Activated naive CD8-positive, alpha-beta T cell treated with anti-CD3 and anti-CD28 coated beads, Interleukin-2, amount 50 U/mL, for 16 hours (primary cell): ENCODE results near the gene PAX3.

ENCODE experiments used
- DNase-seq: peaks from one replicate; pipeline ENCODE4 v3.0.0-alpha.2; 2020; ENCODE audit warnings: low read depth, low spot score

PAX3 gene

GRCh38 chr2:222298311-222299150, at the start of gene PAX3:
Gene PAX3 (minus strand): TSS chr2:222298998. CDS start chr2:222298615, 383 bp downstream.
- DNase-seq, result no peak

GRCh38 chr2:222341331-222341730, 42.5 kb upstream of the PAX3 start:
- DNase-seq, result no peak

- no peak for DNase-seq
These were observed 39.6 kb upstream of the PAX3 start for GRCh38 chr2:222338374-222338773.

GRCh38 chr2:222336931-222337330, 38.1 kb upstream of the PAX3 start:
- no peak for DNase-seq

- no peak for DNase-seq
These were observed 37.6 kb upstream of the PAX3 start for GRCh38 chr2:222336442-222336841.

GRCh38 chr2:222334914-222335313, 36.1 kb upstream of the PAX3 start:
- no peak for DNase-seq

GRCh38 chr2:222333397-222333796, 34.6 kb upstream of the PAX3 start:
- DNase-seq, result no peak

- DNase-seq, result no peak
These were observed 33.3 kb upstream of the PAX3 start for GRCh38 chr2:222332116-222332515.

GRCh38 chr2:222330910-222331309, 32.1 kb upstream of the PAX3 start:
- no peak for DNase-seq

GRCh38 chr2:222322236-222322635, 23.4 kb upstream of the PAX3 start:
- DNase-seq, result no peak

GRCh38 chr2:222320436-222321395, 21.9 kb upstream of the PAX3 start:
- no peak for DNase-seq

GRCh38 chr2:222319586-222320435, 21.0 kb upstream of the PAX3 start:
- DNase-seq, result no peak

GRCh38 chr2:222318712-222319585, 20.2 kb upstream of the PAX3 start:
- DNase-seq, result no peak

GRCh38 chr2:222318026-222318711, 19.4 kb upstream of the PAX3 start:
- DNase-seq, result no peak

GRCh38 chr2:222315443-222316121, 16.8 kb upstream of the PAX3 start:
- no peak for DNase-seq

GRCh38 chr2:222313816-222314215, 15.0 kb upstream of the PAX3 start:
- no peak for DNase-seq

- no peak for DNase-seq
These were observed 13.4 kb upstream of the PAX3 start for GRCh38 chr2:222311978-222312738.

GRCh38 chr2:222311319-222311977, 12.7 kb upstream of the PAX3 start:
- DNase-seq, result no peak
